Myocyte (in vitro differentiated cells): ENCODE data around the gene SVOPL. TPM values are rescaled to one million over a fixed set of nuclear protein-coding genes. Genes with fewer than 3 reads are reported as not detected.

Experiments used
- DNase-seq: peaks from one replicate; pipeline ENCODE4 v3.0.0-alpha.2; 2012; ENCODE audit warnings: low read depth
- total RNA-seq: library from RNA; depleted of rRNA; stranded (reverse); fragments of >200 nt; gene quantifications from 2 replicates; pipeline ENCODE4 v1.2.3, GENCODE V29; 2014

Gene SVOPL
- total RNA-seq, 1 donor from 2014 or later: not detected

DNA sequence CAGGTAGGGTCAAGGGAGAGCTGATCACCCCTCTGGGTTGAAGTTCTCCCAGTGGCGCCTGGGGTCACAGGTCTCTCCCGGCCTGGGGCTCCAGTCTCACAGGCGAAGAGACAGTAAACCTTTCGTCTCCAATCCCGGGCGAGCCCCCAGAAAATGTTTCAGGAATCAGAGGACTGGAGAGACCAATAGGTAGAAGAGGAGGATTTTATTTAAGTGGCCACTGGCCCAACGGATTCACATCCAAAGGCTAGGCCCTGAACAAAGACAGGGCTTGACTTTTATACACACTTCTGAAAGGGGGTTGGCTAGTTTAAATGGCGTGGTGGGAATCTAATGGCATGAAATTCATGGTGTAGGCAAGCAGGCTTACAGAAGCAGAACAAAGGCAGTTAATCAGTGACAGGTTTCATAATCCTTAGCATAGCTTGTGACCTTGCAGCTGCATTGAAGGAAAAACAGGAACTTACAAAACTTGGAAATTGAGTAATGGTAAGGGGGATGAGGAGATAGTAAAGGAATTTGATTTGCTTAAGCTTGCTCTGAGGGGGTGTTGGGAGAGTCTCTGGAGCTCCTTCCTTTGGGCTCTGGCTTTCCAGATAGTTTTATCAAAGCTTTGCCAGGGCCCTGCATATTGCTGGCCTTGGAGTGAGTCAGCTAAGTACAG is 135.6 kb downstream of the SVOPL start:
- peak; percentile 31 for DNase-seq

GRCh38 chr7:138565071-138565450 is 136.1 kb downstream of the SVOPL start:
- no peak for DNase-seq

- peak; percentile 46 for DNase-seq
Measured at GRCh38 chr7:138564365-138564764, 136.8 kb downstream of the SVOPL start.

DNA sequence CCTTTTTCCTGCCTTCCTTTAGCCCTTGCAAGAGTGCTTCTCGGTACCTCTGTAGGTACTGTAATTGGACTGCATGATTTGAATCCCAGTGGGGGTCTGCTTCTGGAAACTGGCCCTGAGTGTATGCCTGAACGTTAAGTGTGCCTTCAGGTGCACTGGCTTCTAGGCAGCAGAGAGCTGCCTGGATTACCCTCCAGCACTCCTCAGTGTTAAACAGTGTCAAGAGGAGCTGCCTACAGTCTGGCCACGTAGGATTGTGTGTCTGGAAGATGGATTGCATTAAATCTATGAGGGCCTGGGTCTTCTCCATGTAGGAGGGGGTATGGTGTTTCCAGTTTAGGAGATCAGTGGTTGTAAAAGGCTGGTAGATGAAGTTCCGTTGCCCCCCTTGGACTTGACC is 137.4 kb downstream of the SVOPL start:
- no peak for DNase-seq

DNA sequence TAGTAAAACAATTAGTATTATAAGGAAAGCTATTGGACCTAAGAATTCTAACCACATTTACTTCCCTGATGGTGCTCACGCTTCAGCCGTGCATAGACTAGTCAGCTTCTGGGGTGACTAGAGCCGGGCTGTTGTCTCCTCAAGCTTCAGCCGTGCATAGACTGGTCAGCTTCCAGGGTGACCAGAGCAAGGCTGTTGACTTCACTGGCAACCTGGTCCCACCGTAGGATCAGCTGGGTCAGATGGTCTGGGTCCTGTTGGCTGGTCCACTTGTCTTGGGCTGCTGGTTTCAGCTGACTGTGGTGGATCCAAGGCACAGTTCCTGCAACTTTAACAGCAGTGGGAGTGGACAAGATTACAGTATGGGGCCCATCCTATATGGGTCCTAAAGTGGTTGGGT is 141.7 kb downstream of the SVOPL start:
- no peak for DNase-seq

DNA sequence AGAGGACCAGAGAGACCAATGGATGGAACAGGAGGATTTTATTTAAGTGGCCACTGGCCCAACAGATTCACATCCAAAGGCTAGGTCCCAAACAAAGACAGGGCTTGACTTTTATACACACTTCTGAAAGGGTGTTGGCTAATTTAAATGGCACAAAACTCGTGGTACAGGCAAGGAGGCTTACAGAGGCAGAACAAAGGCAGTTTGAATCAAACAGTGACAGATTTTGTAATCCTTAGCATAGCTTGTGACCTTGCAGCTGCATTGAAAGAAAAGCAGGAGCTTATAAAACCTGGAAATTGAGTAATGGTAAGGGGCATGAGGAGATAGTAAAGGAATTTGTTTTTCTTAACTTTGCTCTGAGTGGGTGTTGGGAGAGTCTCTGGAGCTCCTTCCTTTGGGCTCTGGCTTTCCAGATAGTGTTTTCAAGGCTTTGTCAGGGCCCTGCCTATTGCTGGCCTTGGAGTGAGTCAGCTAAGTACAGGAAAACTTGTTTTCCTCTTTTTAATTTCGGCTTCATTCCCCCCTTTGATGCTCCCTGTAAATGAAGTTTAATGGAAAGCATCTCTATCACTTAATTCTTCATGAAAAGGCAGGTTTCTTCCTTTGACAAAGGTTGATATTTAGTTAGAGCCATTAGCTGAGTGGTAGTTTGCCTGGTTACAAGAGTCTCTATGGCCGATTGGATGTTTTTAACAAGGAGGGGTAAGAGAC is 144.2 kb downstream of the SVOPL start:
- DNase-seq: no peak

- no peak for DNase-seq
Measured at GRCh38 chr7:138555684-138556083, 145.5 kb downstream of the SVOPL start.

DNA sequence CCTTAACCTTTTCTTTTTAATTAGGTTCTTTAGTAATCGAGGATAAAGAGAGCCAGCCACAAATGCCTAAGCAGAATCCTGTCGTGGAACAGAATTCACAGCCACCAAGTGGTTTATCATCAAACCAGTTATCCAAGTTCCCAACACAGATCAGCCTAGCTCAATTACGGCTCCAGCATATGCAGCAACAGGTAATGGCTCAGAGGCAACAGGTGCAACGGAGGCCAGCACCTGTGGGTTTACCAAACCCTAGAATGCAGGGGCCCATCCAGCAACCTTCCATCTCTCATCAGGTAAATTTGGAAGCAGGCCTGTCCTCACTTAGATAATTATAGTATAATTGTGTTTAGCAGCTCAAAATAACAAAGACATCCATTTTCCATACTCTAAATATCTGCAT is 146.5 kb downstream of the SVOPL start:
- no peak for DNase-seq

GRCh38 chr7:138553805-138554204 is 147.4 kb downstream of the SVOPL start:
- DNase-seq: no peak

DNA sequence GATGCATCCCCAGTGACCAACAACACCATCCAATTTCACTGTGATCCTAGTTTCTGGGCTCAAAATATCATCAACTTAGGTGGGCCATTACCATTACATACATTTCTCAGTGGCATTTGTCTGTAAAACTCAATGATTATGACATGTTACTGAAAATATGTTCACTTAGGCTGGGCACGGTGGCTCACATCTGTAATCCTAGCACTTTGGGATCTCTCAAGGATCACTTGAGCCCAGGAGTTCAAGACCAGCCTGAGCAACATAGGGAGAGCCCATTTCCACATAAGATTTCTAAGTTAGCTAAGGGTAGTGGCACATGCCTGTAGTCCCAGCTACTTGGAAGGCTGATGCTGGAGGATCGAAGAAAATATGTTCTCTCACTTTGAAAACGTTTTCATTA is 150.1 kb downstream of the SVOPL start:
- DNase-seq: no peak

GRCh38 chr7:138550337-138550736 is 150.8 kb downstream of the SVOPL start:
- no peak for DNase-seq

GRCh38 chr7:138549082-138549481 is 152.1 kb downstream of the SVOPL start:
- DNase-seq: no peak

GRCh38 chr7:138546829-138547228 is 154.3 kb downstream of the SVOPL start:
- DNase-seq: no peak

DNA sequence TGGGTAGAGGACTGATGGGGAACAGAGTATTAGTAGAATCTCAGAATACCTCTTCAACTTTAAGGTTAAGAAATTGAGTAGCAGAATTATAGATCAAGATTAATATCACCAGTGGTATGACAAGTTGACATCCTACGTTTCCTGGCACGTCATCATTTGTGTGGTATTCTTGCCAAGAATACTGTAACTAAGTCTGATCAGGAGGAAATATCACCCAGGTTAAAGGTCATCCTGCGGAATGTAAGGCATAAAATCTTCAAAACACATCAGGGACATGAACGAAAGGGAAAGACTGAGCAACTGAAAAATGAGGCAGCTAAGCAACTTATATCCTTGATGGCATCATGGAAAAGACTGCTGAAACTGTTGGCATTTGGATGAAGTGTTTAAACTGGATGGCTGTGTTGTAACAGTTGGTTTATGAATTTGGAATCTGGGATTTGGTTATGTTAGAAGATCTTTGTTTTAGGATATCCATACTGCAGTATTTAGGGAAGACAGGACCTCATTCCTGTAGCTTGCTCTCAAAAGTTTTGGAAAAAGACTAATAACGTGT is 155.0 kb downstream of the SVOPL start:
- no peak for DNase-seq

GRCh38 chr7:138545123-138545522 is 156.0 kb downstream of the SVOPL start:
- no peak for DNase-seq

Other genes with a start within 250 kb of the SVOPL start
- gene TRIM24, start 241.1 kb downstream of the SVOPL start, total RNA-seq: 26.9 and 28.2 TPM in 2 replicates
- gene TMEM213, start 96.6 kb upstream of the SVOPL start, total RNA-seq: not detected in 2 replicates
- gene ATP6V0A4, start 96.8 kb upstream of the SVOPL start, total RNA-seq: 0.35 TPM in 1 of 2 replicates, not detected in the other